ENCODE measurements around the gene HOXA4. TPM values are rescaled to one million over a fixed set of nuclear protein-coding genes. Genes with fewer than 3 reads are reported as not detected.

The HOXA4 gene
- total RNA-seq, 2 experiments from 2014 or later, result 0.25 TPM; not detected in 1

DNA sequence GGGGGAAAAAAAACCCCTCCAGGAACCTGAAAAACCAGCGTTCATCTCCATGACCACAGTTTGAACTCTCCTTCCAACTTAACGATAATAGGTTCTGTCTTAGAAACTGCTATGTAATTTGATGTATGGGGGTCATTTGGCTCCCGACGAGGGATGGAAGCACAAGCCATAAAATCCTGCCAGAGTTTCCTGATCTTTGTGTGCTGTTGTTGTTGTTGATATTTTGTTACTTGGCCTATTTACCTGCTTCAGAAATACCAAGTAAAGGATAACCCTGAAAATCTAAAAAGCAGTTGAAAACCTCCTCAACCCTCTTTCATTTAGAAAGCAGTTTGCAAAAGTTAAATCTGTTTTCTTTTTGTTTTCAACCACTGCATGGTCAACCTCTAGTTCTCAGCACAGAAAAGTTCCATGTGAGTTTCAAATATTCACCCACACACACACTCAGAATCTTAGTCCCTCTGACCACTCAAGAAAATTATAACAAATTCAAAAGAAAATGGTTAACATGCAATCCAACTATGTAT is 18.7 kb downstream of the HOXA4 start:
- ATAC-seq (no peak), DNase-seq (no peak)
- H3K36me3 Mint-ChIP-seq (ENCODE audit: low read depth), result no peaks in the 10 kb centered on the region
- no peaks in the 10 kb centered on the region for H3K9me3 Mint-ChIP-seq
- no peaks in the 10 kb centered on the region for H3K4me1 Mint-ChIP-seq (ENCODE audit: low read depth)
- POLR2A ChIA-PET, result no interaction called here
- TF ChIP-seq CTCF (IDR thresholded peaks at IDR 0.05), result no peak
- CTCF ChIA-PET, result no interaction called here
- H3K27ac Mint-ChIP-seq, result no peak overlapping the region
- no peaks in the 10 kb centered on the region for H3K27me3 Mint-ChIP-seq
- no peak overlapping the region for H3K4me3 Mint-ChIP-seq
- intact Hi-C loops (cut with micrococcal nuclease), result no loop called here

- no peaks in the 10 kb centered on the region for H3K9me3 Mint-ChIP-seq
- no peaks in the 10 kb centered on the region for H3K27me3 Mint-ChIP-seq
- TF ChIP-seq CTCF (IDR thresholded peaks at IDR 0.05), result no peak
- ChIA-PET POLR2A (interaction anchor here (0.8 to 1.3 kb wide), 3 partner anchors 10 to 38 kb away, joined by 3 read pairs; no protein-coding TSS in a partner anchor), CTCF (interaction anchor here (0.6 kb wide), 1 partner anchor 44 kb away, joined by 3 read pairs; no protein-coding TSS in a partner anchor)
- H3K36me3 Mint-ChIP-seq (ENCODE audit: low read depth), result no peaks in the 10 kb centered on the region
- no peak overlapping the region for H3K27ac Mint-ChIP-seq
- no peak for ATAC-seq
- intact Hi-C loops (cut with micrococcal nuclease), result no loop called here
- DNase-seq, result no peak
- H3K4me3 Mint-ChIP-seq, result no peak overlapping the region
- H3K4me1 Mint-ChIP-seq (ENCODE audit: low read depth), result no peaks in the 10 kb centered on the region
These were observed 19.4 kb downstream of the HOXA4 start for GRCh38 chr7:27111042-27111750.

- H3K27me3 Mint-ChIP-seq, result no peaks in the 10 kb centered on the region
- no peak overlapping the region for H3K27ac Mint-ChIP-seq
- POLR2A ChIA-PET, result interaction anchor here (0.8 to 1.3 kb wide), 3 partner anchors 10 to 39 kb away, joined by 3 read pairs; no protein-coding TSS in a partner anchor
- no peak for DNase-seq
- TF ChIP-seq CTCF (IDR thresholded peaks at IDR 0.05), result no peak
- no peaks in the 10 kb centered on the region for H3K4me1 Mint-ChIP-seq (ENCODE audit: low read depth)
- H3K36me3 Mint-ChIP-seq (ENCODE audit: low read depth), result no peaks in the 10 kb centered on the region
- intact Hi-C loops (cut with micrococcal nuclease), result no loop called here
- CTCF ChIA-PET, result no interaction called here
- no peak overlapping the region for H3K4me3 Mint-ChIP-seq
- no peaks in the 10 kb centered on the region for H3K9me3 Mint-ChIP-seq
- no peak for ATAC-seq
These were observed 20.1 kb downstream of the HOXA4 start for GRCh38 chr7:27110186-27111031.

DNA sequence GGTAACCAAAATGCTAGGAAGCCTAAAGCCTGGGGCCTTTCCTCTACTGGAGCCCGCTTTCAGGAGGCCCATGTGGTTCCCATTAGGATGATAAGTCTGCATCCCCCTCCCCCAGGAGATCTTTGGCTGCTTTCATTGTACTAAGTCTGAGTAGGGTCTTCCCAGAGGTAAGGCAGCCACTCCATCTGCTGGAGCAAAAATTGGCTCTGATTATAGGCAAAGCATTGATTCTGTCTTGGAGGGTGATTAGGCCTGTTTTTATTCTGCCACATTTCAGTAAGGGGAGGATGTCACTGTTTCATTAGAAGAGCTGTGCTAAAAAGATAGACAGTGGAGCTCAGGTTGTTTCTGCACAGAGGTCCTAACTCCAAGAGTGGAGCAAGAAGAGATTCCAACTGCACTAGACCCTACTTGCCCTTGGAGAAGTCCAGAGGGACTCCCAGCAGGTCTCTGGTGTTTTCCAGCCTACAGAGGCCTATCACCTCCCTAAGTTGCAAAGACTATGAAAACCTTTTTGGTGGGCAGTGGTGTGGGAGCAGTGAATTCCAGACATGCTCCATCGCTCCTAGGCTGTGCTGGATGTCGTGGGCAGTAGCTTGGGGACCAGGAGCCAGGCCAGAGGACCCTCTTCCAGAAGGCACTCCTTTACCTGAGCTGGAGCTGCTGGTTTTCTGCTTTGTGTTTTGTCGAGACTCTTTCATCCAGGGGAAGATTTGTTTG is 20.9 kb downstream of the HOXA4 start:
- no peak for ATAC-seq
- CTCF ChIA-PET, result interaction anchor here (0.8 kb wide), 1 partner anchor 70 kb away, joined by 3 read pairs; no protein-coding TSS in a partner anchor

More for the DNA sequence above, 20.9 kb downstream of the HOXA4 start:
- Mint-ChIP-seq H3K4me1 (ENCODE audit: low read depth) (no peaks in the 10 kb centered on the region), H3K27me3 (no peaks in the 10 kb centered on the region), H3K4me3 (no peak overlapping the region), H3K36me3 (ENCODE audit: low read depth) (no peaks in the 10 kb centered on the region), H3K9me3 (no peaks in the 10 kb centered on the region), H3K27ac (no peak overlapping the region)
- intact Hi-C loops (cut with micrococcal nuclease), result no loop called here
- POLR2A ChIA-PET, result no interaction called here
- DNase-seq, result no peak
- no peak for TF ChIP-seq CTCF (IDR thresholded peaks at IDR 0.05)
